Measurements from ENCODE around the gene ALK. TPM values are rescaled to one million over a fixed set of nuclear protein-coding genes. Genes with fewer than 3 reads are reported as not detected.

ALK gene
- total RNA-seq, 4 donors from 2014 or later, result 0.88 to 1.3 (median 1.3) TPM; not detected in 1

GRCh38 chr2:29236074-29236473, 685.3 kb downstream of the ALK start:
- no peak for TF ChIP-seq CTCF (IDR thresholded peaks at IDR 0.05)
- no peak for TF ChIP-seq POLR2A (IDR thresholded peaks at IDR 0.05)
- Histone ChIP-seq H3K4me1 (no peaks in the 10 kb centered on the region), H3K27ac (no peak overlapping the region), H3K36me3 (no peaks in the 10 kb centered on the region), H3K27me3 (no peaks in the 10 kb centered on the region), H3K9me3 (no peaks in the 10 kb centered on the region), H3K4me3 (no peak overlapping the region)
- DNase-seq, result peak in 2 of 3 donors; percentile 25 to 30

- DNase-seq, result peak in 2 of 3 donors; percentile 19 to 24
- H3K27ac ChIP-seq, result no peak overlapping the region
- H3K4me1 ChIP-seq, result no peaks in the 10 kb centered on the region
- no peak overlapping the region for H3K4me3 ChIP-seq
- no peaks in the 10 kb centered on the region for H3K9me3 ChIP-seq
- H3K36me3 ChIP-seq, result no peaks in the 10 kb centered on the region
- H3K27me3 ChIP-seq, result no peaks in the 10 kb centered on the region
- no peak for TF ChIP-seq CTCF (IDR thresholded peaks at IDR 0.05)
- TF ChIP-seq POLR2A (IDR thresholded peaks at IDR 0.05), result no peak
These were observed 686.0 kb downstream of the ALK start for GRCh38 chr2:29235411-29235810.

GRCh38 chr2:29233428-29233827, 688.0 kb downstream of the ALK start:
- no peaks in the 10 kb centered on the region for H3K36me3 ChIP-seq
- TF ChIP-seq POLR2A (IDR thresholded peaks at IDR 0.05), result no peak
- TF ChIP-seq CTCF (IDR thresholded peaks at IDR 0.05), result no peak
- H3K4me3 ChIP-seq, result no peak overlapping the region
- no peak for DNase-seq
- no peak overlapping the region for H3K27ac ChIP-seq
- H3K27me3 ChIP-seq, result no peaks in the 10 kb centered on the region
- no peaks in the 10 kb centered on the region for H3K9me3 ChIP-seq
- no peaks in the 10 kb centered on the region for H3K4me1 ChIP-seq

GRCh38 chr2:29232041-29232440, 689.3 kb downstream of the ALK start:
- Histone ChIP-seq H3K4me1 (no peaks in the 10 kb centered on the region), H3K9me3 (no peaks in the 10 kb centered on the region), H3K36me3 (no peaks in the 10 kb centered on the region), H3K27ac (no peak overlapping the region), H3K27me3 (no peaks in the 10 kb centered on the region), H3K4me3 (no peak overlapping the region)
- no peak for DNase-seq
- TF ChIP-seq CTCF (IDR thresholded peaks at IDR 0.05), result no peak
- no peak for TF ChIP-seq POLR2A (IDR thresholded peaks at IDR 0.05)

- no peaks in the 10 kb centered on the region for H3K27me3 ChIP-seq
These were observed 691.7 kb downstream of the ALK start for GRCh38 chr2:29229640-29230039.

More at GRCh38 chr2:29229640-29230039, 691.7 kb downstream of the ALK start:
- H3K9me3 ChIP-seq, result no peaks in the 10 kb centered on the region
- no peaks in the 10 kb centered on the region for H3K4me1 ChIP-seq
- no peak for TF ChIP-seq POLR2A (IDR thresholded peaks at IDR 0.05)
- TF ChIP-seq CTCF (IDR thresholded peaks at IDR 0.05), result no peak
- H3K27ac ChIP-seq, result no peak overlapping the region
- no peak overlapping the region for H3K4me3 ChIP-seq
- no peak for DNase-seq
- no peaks in the 10 kb centered on the region for H3K36me3 ChIP-seq

Measured in Peyer's patch (tissue), 4 donors.